Transverse colon (tissue), 4 donors: ENCODE measurements around the gene CDK5RAP2. TPM values are rescaled to one million over a fixed set of nuclear protein-coding genes. Genes with fewer than 3 reads are reported as not detected.
"Not testable (repeated sequence)": the region's sequence is repeated elsewhere in the genome, so short reads cannot be mapped to it uniquely, and the experiment has no call there.

Source experiments
- DNase-seq: peaks from one replicate; pipeline ENCODE4 v3.0.0-alpha.2; 2019
- H3K27ac ChIP-seq, 4 donors: fragments of 200-600 bp; sonication (generic); 2 replicates each; pipeline ENCODE4 v1.5.1; 2016 to 2018; ENCODE audit warnings: inconsistent platforms in 4 of 4
- H3K27me3 ChIP-seq: fragments of 200-600 bp; sonication (generic); 2 replicates; pipeline ENCODE4 v1.5.1; 2017; ENCODE audit warnings: inconsistent platforms
- H3K36me3 ChIP-seq, 4 donors: fragments of 200-600 bp; sonication (generic); 2 replicates each; pipeline ENCODE4 v1.5.1; 2017 to 2019; ENCODE audit warnings: inconsistent platforms in 4 of 4
- H3K4me1 ChIP-seq, 4 donors: fragments of 200-600 bp; sonication (generic); 2 replicates each; pipeline ENCODE4 v1.5.1; 2017 to 2020; ENCODE audit warnings: inconsistent platforms in 4 of 4
- H3K4me3 ChIP-seq, 4 donors: fragments of 200-600 bp; sonication (generic); 1 replicate in 1 of 4; 2 replicates in 3 of 4; pipeline versions ENCODE4 v1.5.1 to v1.6.1; 2017 to 2019; ENCODE audit warnings: inconsistent platforms in 4 of 4
- H3K9me3 ChIP-seq, 2 donors: fragments of 200-600 bp; sonication (generic); 2 replicates each; pipeline ENCODE4 v1.5.1; 2017 to 2019; ENCODE audit warnings: inconsistent platforms in 2 of 2
- EP300 ChIP-seq: sonication (generic); formaldehyde crosslinking; IDR thresholded peaks from one replicate; pipeline ENCODE4 v1.6.1; 2017; ENCODE audit warnings: antibody characterized with exemption, low read depth
- POLR2A ChIP-seq: fragments of 450-650 bp; IDR thresholded peaks from one replicate; pipeline ENCODE4 v1.6.1; 2016; ENCODE audit warnings: antibody characterized with exemption, mild to moderate bottlenecking, moderate library complexity
- POLR2AphosphoS5 ChIP-seq, 3 donors: sonication (generic); formaldehyde crosslinking; IDR thresholded peaks; one replicate each; pipeline ENCODE4 v1.6.1; 2016; ENCODE audit warnings: antibody characterized with exemption in 3 of 3
- WGBS, 2 donors: methylation state at CpG; one replicate each; pipeline ENCODE4 v1.1.5; 2018; ENCODE audit warnings: low coverage in 1 of 2; 5-methylcytosine and 5-hydroxymethylcytosine counted together
- in situ Hi-C, 4 donors: fragments of 200-750 bp; cut with MboI; loops; one replicate each; pipeline versions ENCODE4 v1.15.0 to v1.15.1; 2017; ENCODE audit warnings: low sequenced_read_pairs in 3 of 4, low pct_ligation_motif_present in 1 of 4, low pct_unique_long_range_greater_than_20kb in 1 of 4
- intact Hi-C: fragments of 100-400 bp; cut with DNase I; formaldehyde crosslinking; loops from one replicate; pipeline ENCODE4 v1.15.1; 2023; ENCODE audit warnings: low total_unique reads
- total RNA-seq, 4 donors: library from RNA; depleted of rRNA; stranded (reverse); fragments of >200 nt; gene quantifications; one replicate each; pipeline ENCODE4 v1.1.0, GENCODE V29; 2016
- TF ChIP-seq, protein P1 (sequence below), 5 experiments: fragments of 200-600 bp in 3 of 5; fragments of 450-650 bp in 2 of 5; sonication (generic) in 3 of 5; IDR thresholded peaks; 1 replicate in 2 of 5; 2 replicates in 3 of 5; pipeline ENCODE4 v1.5.1; 2016 to 2017; ENCODE audit warnings: antibody characterized with exemption in 5 of 5, inconsistent platforms in 3 of 5, mild to moderate bottlenecking in 2 of 5, moderate library complexity in 1 of 5

The CDK5RAP2 gene
- total RNA-seq, 4 donors from 2014 or later: 23.6 to 154 (median 28.0) TPM

DNA sequence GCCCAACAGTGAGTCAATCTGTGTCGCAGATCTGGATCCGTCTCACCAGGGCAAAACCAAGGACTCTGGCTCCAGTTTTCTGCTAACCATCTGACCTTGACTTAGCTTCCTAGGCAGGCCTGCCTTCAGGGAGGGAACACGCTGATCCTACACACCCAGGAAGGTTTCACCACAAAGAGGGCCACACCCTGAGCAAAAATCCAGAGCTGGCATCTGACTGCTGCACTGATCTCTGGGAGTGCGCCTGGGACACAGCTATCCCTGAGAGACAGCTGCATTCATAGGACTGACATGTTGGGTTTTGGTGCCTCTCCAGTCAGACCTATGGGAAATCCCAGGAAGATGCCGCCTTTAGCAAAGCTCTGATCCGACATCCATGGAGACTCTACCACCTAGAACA lies 47.5 kb downstream of the CDK5RAP2 start:
- H3K27me3 ChIP-seq: no peaks in the 10 kb centered on the region
- H3K4me1 ChIP-seq: peaks cover 0 to 11% (median 7%) of the 10 kb centered on the region in 4 donors
- H3K36me3 ChIP-seq: peaks cover 0 to 49% (median 21%) of the 10 kb centered on the region in 4 donors
- in situ Hi-C loops: no loop called here
- 78% methylated on average over 6 of the region's 6 CpGs; no CpG with 5 or more reads in 1 of the 2 donors for WGBS, 2 donors
- H3K27ac ChIP-seq: peak overlapping the region in 3 of 4 donors; percentile 5 to 59 (median 59)
- no peaks in the 10 kb centered on the region for H3K9me3 ChIP-seq
- H3K4me3 ChIP-seq: no peak overlapping the region
- TF ChIP-seq, protein P1, sequence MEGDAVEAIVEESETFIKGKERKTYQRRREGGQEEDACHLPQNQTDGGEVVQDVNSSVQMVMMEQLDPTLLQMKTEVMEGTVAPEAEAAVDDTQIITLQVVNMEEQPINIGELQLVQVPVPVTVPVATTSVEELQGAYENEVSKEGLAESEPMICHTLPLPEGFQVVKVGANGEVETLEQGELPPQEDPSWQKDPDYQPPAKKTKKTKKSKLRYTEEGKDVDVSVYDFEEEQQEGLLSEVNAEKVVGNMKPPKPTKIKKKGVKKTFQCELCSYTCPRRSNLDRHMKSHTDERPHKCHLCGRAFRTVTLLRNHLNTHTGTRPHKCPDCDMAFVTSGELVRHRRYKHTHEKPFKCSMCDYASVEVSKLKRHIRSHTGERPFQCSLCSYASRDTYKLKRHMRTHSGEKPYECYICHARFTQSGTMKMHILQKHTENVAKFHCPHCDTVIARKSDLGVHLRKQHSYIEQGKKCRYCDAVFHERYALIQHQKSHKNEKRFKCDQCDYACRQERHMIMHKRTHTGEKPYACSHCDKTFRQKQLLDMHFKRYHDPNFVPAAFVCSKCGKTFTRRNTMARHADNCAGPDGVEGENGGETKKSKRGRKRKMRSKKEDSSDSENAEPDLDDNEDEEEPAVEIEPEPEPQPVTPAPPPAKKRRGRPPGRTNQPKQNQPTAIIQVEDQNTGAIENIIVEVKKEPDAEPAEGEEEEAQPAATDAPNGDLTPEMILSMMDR (IDR thresholded peaks at IDR 0.05): no peak
- TF ChIP-seq EP300 (no peak), POLR2AphosphoS5 (IDR thresholded peaks at IDR 0.05) (peak in 2 of 3 donors; percentile 10 to 54), POLR2A (peak; percentile 38)
- peak; percentile 63 for DNase-seq
- intact Hi-C loops: no loop called here

DNA sequence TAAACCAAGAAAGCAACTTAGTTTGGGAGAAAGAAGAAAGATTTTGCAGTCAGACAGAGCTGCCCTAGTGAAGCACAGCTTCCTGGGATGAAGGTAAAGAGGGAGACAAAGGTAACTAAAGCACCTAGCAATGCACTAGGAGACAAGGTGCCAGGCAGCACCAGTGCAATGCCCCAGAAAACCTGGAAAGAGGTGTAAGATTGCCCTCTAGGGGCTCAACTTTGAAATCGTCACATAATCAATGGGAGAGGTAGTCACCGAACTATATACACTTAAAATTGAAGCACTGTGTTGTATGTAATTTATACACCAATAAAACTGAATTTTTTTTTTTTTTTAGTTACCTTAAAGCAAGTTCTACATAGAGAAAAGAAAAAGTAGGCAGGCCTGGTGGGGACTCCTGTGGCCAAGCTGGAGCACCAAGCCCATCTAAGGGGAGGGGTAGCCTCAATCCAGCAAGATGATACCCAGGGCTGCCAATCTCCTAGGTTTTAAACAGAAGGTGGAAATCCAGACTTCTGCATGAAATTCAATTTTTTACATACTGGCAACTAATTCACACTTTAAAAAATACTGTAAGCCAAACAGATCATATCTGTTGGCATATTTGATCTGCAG lies 48.2 kb downstream of the CDK5RAP2 start:
- in situ Hi-C loops: no loop called here
- 73 to 85% methylated on average over 2 of the region's 2 CpGs for WGBS, 2 donors
- intact Hi-C loops: no loop called here
- Histone ChIP-seq H3K4me1 (peaks cover 0 to 11% (median 7%) of the 10 kb centered on the region in 4 donors), H3K27me3 (no peaks in the 10 kb centered on the region), H3K27ac (peak overlapping the region in 3 of 4 donors; percentile 5 to 59 (median 59)), H3K9me3 (no peaks in the 10 kb centered on the region), H3K36me3 (peaks cover 0 to 56% (median 25%) of the 10 kb centered on the region in 4 donors), H3K4me3 (no peak overlapping the region)
- TF ChIP-seq POLR2A (no peak), EP300 (no peak), POLR2AphosphoS5 (IDR thresholded peaks at IDR 0.05) (no peak)
- TF ChIP-seq, protein P1 (IDR thresholded peaks at IDR 0.05): peak in 4 of 5 experiments; percentile 17 to 40 (median 28)
- DNase-seq: peak; percentile 14

DNA sequence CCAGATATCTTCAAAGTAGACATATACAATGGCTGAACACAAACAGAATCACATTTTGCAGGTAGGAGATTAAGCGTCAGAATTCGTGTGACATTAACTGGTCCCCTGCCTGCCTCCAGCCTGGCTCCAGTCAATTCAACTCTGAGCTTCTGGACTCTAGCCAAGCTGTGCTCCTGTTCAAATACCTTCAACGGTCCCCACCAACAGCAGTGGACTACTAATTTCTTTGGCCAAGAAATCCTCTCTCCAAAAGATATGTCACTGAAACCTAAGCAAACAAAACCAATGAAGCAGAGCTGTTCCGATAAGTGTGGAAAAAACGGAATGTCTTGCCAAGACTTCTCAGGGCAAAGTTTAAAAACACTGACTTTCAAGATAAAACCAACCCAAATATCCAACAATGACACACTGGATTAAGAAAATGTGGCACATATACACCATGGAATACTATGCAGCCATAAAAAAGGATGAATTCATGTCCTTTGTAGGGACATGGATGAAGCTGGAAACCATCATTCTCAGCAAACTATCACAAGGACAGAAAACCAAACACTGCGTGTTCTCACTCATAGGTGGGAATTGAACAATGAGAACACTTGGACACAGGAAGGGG lies 49.6 kb downstream of the CDK5RAP2 start:
- DNase-seq, in situ Hi-C loops, intact Hi-C loops, H3K27me3 ChIP-seq, H3K27ac ChIP-seq, H3K4me3 ChIP-seq, H3K9me3 ChIP-seq: not testable (repeated sequence)
- peaks cover 0 to 11% (median 7%) of the 10 kb centered on the region in 4 donors for H3K4me1 ChIP-seq
- peaks cover 0 to 61% (median 26%) of the 10 kb centered on the region in 4 donors for H3K36me3 ChIP-seq
- 83 to 90% methylated on average over 5 to 6 of the region's 6 CpGs for WGBS, 2 donors

DNA sequence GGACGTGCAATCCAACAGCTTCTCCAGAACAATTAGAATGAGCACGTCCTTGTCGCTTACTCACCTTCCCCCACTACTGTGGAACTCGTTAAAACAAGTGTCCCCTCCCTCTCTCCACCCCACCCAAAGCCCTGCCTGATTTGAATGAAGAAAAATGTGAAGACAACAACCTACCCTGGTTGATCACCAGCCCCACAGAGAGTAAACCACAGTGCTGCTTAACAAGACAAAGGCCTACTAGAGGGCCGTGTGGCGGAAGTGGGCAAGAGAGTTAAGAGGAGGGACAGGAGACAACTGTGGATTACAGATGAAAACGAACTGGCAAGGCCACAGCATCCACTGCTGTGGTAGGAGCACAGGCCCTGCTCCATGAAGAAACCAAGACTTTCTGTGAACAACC lies 51.1 kb downstream of the CDK5RAP2 start:
- in situ Hi-C loops (no loop called here), intact Hi-C loops (no loop called here)
- no peaks in the 10 kb centered on the region for H3K27me3 ChIP-seq
- H3K36me3 ChIP-seq: peaks cover 0 to 60% (median 28%) of the 10 kb centered on the region in 4 donors
- 89 to 92% methylated on average over 7 of the region's 7 CpGs for WGBS, 2 donors
- DNase-seq: no peak
- no peaks in the 10 kb centered on the region for H3K9me3 ChIP-seq
- peaks cover 0 to 11% (median 7%) of the 10 kb centered on the region in 4 donors for H3K4me1 ChIP-seq
- TF ChIP-seq POLR2A: no peak
- TF ChIP-seq, protein P1 (IDR thresholded peaks at IDR 0.05): no peak
- no peak for TF ChIP-seq POLR2AphosphoS5 (IDR thresholded peaks at IDR 0.05)
- TF ChIP-seq EP300: no peak
- no peak overlapping the region for H3K27ac ChIP-seq
- no peak overlapping the region for H3K4me3 ChIP-seq
